Skeletal muscle tissue (tissue), 4 donors: Measurements from ENCODE around the gene TSPAN16. TPM values are rescaled to one million over a fixed set of nuclear protein-coding genes. Genes with fewer than 3 reads are reported as not detected.
A peak's percentile ranks its signal among the peaks of the same experiment; 100 is the strongest.
"Not testable (repeated sequence)": the region's sequence is repeated elsewhere in the genome, so short reads cannot be mapped to it uniquely, and the experiment has no call there.

Experiments used
- H3K27ac ChIP-seq: one replicate; pipeline ENCODE4 v1.7.0; 2013; ENCODE audit warnings: mild to moderate bottlenecking, low read depth, low read length, inconsistent platforms
- H3K27me3 ChIP-seq, 3 donors: one replicate each; pipeline ENCODE4 v1.7.0; 2013; ENCODE audit warnings: low read length in 3 of 3; ENCODE audit not compliant: control insufficient read depth in 3 of 3, insufficient read depth in 3 of 3
- H3K36me3 ChIP-seq, 3 donors: one replicate each; pipeline ENCODE4 v1.7.0; 2013; ENCODE audit warnings: low read length in 3 of 3; ENCODE audit not compliant: control insufficient read depth in 3 of 3, insufficient read depth in 3 of 3
- H3K4me1 ChIP-seq, 3 donors: one replicate each; pipeline ENCODE4 v1.7.0; 2013; ENCODE audit warnings: low read length in 3 of 3, mild to moderate bottlenecking in 3 of 3; ENCODE audit not compliant: control insufficient read depth in 3 of 3, insufficient read depth in 3 of 3
- H3K4me3 ChIP-seq, 3 donors: one replicate each; pipeline ENCODE4 v1.7.0; 2013; ENCODE audit warnings: low read length in 3 of 3
- H3K9ac ChIP-seq, 3 donors: one replicate each; pipeline ENCODE4 v1.7.0; 2013; ENCODE audit warnings: low read length in 3 of 3, mild to moderate bottlenecking in 3 of 3, moderate library complexity in 2 of 3, low read depth in 1 of 3
- H3K9me3 ChIP-seq, 3 donors: one replicate each; pipeline ENCODE4 v1.7.0; 2013; ENCODE audit warnings: low read length in 3 of 3; ENCODE audit not compliant: control insufficient read depth in 3 of 3
- total RNA-seq: library from RNA; depleted of rRNA; stranded (reverse); fragments of >200 nt; gene quantifications from one replicate; pipeline ENCODE4 v1.2.3, GENCODE V29; 2014
- donor health status: Osteomylitis.

TSPAN16 gene
- total RNA-seq, 1 donor from 2014 or later: not detected

- H3K9ac ChIP-seq: no peak overlapping the region
- H3K27ac ChIP-seq: peak overlapping the region; percentile 60
- H3K4me3 ChIP-seq: no peak overlapping the region
- no peaks in the 10 kb centered on the region for H3K9me3 ChIP-seq
- H3K27me3 ChIP-seq: peaks cover 0 to 2% (median 0%) of the 10 kb centered on the region in 3 donors
- H3K36me3 ChIP-seq: peaks cover 6 to 10% (median 9%) of the 10 kb centered on the region in 3 donors
- H3K4me1 ChIP-seq: peaks cover 7 to 12% (median 11%) of the 10 kb centered on the region in 3 donors
Measured at GRCh38 chr19:11324079-11324661, 28.2 kb downstream of the TSPAN16 start.

- H3K4me3 ChIP-seq: no peak overlapping the region
- H3K27me3 ChIP-seq: no peaks in the 10 kb centered on the region
- H3K9ac ChIP-seq: no peak overlapping the region
- H3K36me3 ChIP-seq: peaks cover 6 to 10% (median 10%) of the 10 kb centered on the region in 3 donors
- H3K9me3 ChIP-seq: no peaks in the 10 kb centered on the region
- H3K4me1 ChIP-seq: peaks cover 7 to 12% (median 11%) of the 10 kb centered on the region in 3 donors
- peak overlapping the region; percentile 54 for H3K27ac ChIP-seq
Measured at GRCh38 chr19:11324748-11325389, 28.9 kb downstream of the TSPAN16 start.

- H3K4me1 ChIP-seq: peaks cover 7 to 12% (median 11%) of the 10 kb centered on the region in 3 donors
- no peak overlapping the region for H3K27ac ChIP-seq
Measured at GRCh38 chr19:11325544-11325943, 29.6 kb downstream of the TSPAN16 start.

GRCh38 chr19:11330127-11330526 lies 34.2 kb downstream of the TSPAN16 start:
- no peak overlapping the region for H3K4me3 ChIP-seq
- no peak overlapping the region for H3K9ac ChIP-seq
- no peak overlapping the region for H3K27ac ChIP-seq
- H3K36me3 ChIP-seq: peaks cover 13 to 27% (median 22%) of the 10 kb centered on the region in 3 donors
- no peaks in the 10 kb centered on the region for H3K9me3 ChIP-seq
- H3K27me3 ChIP-seq: no peaks in the 10 kb centered on the region
- H3K4me1 ChIP-seq: no peaks in the 10 kb centered on the region

More at GRCh38 chr19:11325544-11325943, 29.6 kb downstream of the TSPAN16 start:
- H3K9me3 ChIP-seq: no peaks in the 10 kb centered on the region
- H3K4me3 ChIP-seq: no peak overlapping the region
- no peaks in the 10 kb centered on the region for H3K27me3 ChIP-seq
- peaks cover 9 to 15% (median 14%) of the 10 kb centered on the region in 3 donors for H3K36me3 ChIP-seq
- H3K9ac ChIP-seq: no peak overlapping the region

- Histone ChIP-seq H3K27ac (no peak overlapping the region), H3K4me1 (no peaks in the 10 kb centered on the region), H3K4me3 (no peak overlapping the region), H3K36me3 (peaks cover 18 to 35% (median 35%) of the 10 kb centered on the region in 3 donors), H3K9ac (no peak overlapping the region), H3K27me3 (no peaks in the 10 kb centered on the region), H3K9me3 (no peaks in the 10 kb centered on the region)
Measured at GRCh38 chr19:11331502-11331901, 35.5 kb downstream of the TSPAN16 start.

GRCh38 chr19:11332822-11333221 lies 36.9 kb downstream of the TSPAN16 start:
- no peak overlapping the region for H3K27ac ChIP-seq
- no peak overlapping the region for H3K9ac ChIP-seq
- H3K27me3 ChIP-seq: no peaks in the 10 kb centered on the region
- H3K36me3 ChIP-seq: peaks cover 19 to 30% (median 27%) of the 10 kb centered on the region in 3 donors
- H3K4me3 ChIP-seq: no peak overlapping the region
- H3K4me1 ChIP-seq: no peaks in the 10 kb centered on the region
- no peaks in the 10 kb centered on the region for H3K9me3 ChIP-seq

GRCh38 chr19:11333838-11334237 lies 37.9 kb downstream of the TSPAN16 start:
- not testable (repeated sequence) for H3K27me3 ChIP-seq, H3K4me1 ChIP-seq, H3K27ac ChIP-seq, H3K9ac ChIP-seq, H3K4me3 ChIP-seq, H3K9me3 ChIP-seq
- peaks cover 19 to 30% (median 27%) of the 10 kb centered on the region in 3 donors for H3K36me3 ChIP-seq

- H3K9ac ChIP-seq: no peak overlapping the region
- H3K36me3 ChIP-seq: peaks cover 16 to 26% (median 22%) of the 10 kb centered on the region in 3 donors
- no peaks in the 10 kb centered on the region for H3K27me3 ChIP-seq
- H3K4me3 ChIP-seq: no peak overlapping the region
- H3K27ac ChIP-seq: no peak overlapping the region
- H3K9me3 ChIP-seq: no peaks in the 10 kb centered on the region
- peaks cover 5 to 8% (median 5%) of the 10 kb centered on the region in 3 donors for H3K4me1 ChIP-seq
Measured at GRCh38 chr19:11335449-11336146, 39.6 kb downstream of the TSPAN16 start.

- H3K27ac ChIP-seq: no peak overlapping the region
- no peaks in the 10 kb centered on the region for H3K27me3 ChIP-seq
- no peaks in the 10 kb centered on the region for H3K9me3 ChIP-seq
- peaks cover 5 to 8% (median 5%) of the 10 kb centered on the region in 3 donors for H3K4me1 ChIP-seq
- peaks cover 24 to 34% (median 30%) of the 10 kb centered on the region in 3 donors for H3K36me3 ChIP-seq
- no peak overlapping the region for H3K4me3 ChIP-seq
- no peak overlapping the region for H3K9ac ChIP-seq
Measured at GRCh38 chr19:11337080-11337479, 41.1 kb downstream of the TSPAN16 start.

- peaks cover 27 to 37% (median 30%) of the 10 kb centered on the region in 3 donors for H3K36me3 ChIP-seq
- no peak overlapping the region for H3K9ac ChIP-seq
- H3K4me3 ChIP-seq: no peak overlapping the region
- H3K9me3 ChIP-seq: no peaks in the 10 kb centered on the region
- no peak overlapping the region for H3K27ac ChIP-seq
- peaks cover 5 to 8% (median 5%) of the 10 kb centered on the region in 3 donors for H3K4me1 ChIP-seq
- H3K27me3 ChIP-seq: no peaks in the 10 kb centered on the region
Measured at GRCh38 chr19:11338121-11338520, 42.2 kb downstream of the TSPAN16 start.
